Astrocyte of the spinal cord (primary cell): Measurements from ENCODE around the gene ANKRD22.

ENCODE experiments used
- DNase-seq: peaks from one replicate; pipeline ENCODE4 v3.0.0; 2011; ENCODE audit warnings: low read depth, low spot score
- H3K4me3 ChIP-seq: 2 replicates; pipeline ENCODE4 v1.5.1; 2011; ENCODE audit warnings: low read depth, mild to moderate bottlenecking, low read length, moderate library complexity
- CTCF ChIP-seq: IDR thresholded peaks from 2 replicates; pipeline ENCODE4 v1.5.1; 2012; ENCODE audit warnings: low read depth, mild to moderate bottlenecking, low read length, inconsistent platforms
- in situ Hi-C: cut with HindIII; loops from 2 replicates; pipeline ENCODE4 v1.10.0; 2017; ENCODE audit warnings: low sequenced_read_pairs

ANKRD22 gene

DNA sequence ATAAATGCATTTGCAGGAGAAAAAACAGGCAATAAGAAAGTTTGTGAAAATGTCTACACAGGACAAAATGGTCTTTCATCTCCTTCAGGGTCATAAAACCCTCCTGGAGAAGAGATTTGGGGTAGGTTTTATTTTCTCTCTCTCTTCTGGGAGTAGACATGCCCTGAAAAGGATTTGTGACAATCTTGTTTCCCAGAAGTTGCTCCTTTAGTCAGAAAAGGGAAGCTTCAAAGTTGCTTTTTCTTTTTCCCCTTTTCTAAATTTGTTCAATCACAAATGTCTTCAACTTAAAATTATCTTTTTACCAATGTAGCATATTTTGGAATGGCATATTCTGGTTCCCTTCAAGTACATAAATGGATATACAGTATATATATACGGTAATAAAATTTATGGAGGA, 9.4 kb upstream of the ANKRD22 start:
- in situ Hi-C loops, result no loop called here
- TF ChIP-seq CTCF, result no peak
- no peak overlapping the region for H3K4me3 ChIP-seq
- DNase-seq, result no peak

DNA sequence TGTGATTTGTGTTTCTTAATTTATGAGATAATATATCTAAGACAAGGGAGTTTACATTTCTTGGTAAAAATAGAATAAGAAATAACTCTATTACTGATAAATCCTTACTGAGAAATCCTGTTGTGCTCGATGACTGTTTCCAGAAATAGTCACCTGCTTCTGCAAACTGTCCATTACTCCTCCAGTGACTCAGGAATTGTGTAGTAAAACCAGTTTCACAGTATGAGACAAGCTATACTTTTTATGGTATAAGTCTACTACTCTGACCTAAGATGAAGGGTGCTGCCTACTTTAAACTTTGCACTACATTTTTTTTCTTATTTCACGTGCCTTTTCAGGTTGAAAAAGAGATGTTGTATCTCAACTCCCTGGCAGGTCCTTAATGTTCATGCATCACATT, 6.8 kb upstream of the ANKRD22 start:
- TF ChIP-seq CTCF, result no peak
- in situ Hi-C loops, result no loop called here
- no peak overlapping the region for H3K4me3 ChIP-seq
- no peak for DNase-seq

- no peak for TF ChIP-seq CTCF
- no peak overlapping the region for H3K4me3 ChIP-seq
- no peak for DNase-seq
- in situ Hi-C loops, result no loop called here
These were observed 6.2 kb upstream of the ANKRD22 start for GRCh38 chr10:88857831-88858230.

DNA sequence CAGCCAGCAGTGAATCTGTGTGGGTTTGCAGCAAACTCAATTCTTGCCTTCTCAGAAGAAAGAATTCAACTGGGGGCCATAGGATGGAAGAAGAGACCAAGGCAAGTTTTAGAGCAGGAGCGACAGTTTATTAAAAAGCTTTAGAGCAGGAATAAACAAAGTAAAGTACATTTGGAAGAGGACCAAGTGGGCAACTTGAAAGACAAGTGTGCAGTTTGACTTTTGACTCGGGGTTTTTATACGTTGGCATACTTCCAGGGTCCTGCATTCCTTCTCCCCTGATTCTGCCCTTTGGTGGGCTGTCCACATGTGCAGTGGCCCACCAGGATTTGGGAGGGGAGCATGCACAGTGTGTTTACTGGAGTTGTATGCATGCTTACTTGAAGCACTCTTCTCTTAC, 3.0 kb upstream of the ANKRD22 start:
- in situ Hi-C loops, result no loop called here
- no peak overlapping the region for H3K4me3 ChIP-seq
- no peak for DNase-seq
- no peak for TF ChIP-seq CTCF

- in situ Hi-C loops, result no loop called here
- no peak overlapping the region for H3K4me3 ChIP-seq
- no peak for DNase-seq
- no peak for TF ChIP-seq CTCF
These were observed 1.7 kb upstream of the ANKRD22 start for GRCh38 chr10:88853155-88853881.

DNA sequence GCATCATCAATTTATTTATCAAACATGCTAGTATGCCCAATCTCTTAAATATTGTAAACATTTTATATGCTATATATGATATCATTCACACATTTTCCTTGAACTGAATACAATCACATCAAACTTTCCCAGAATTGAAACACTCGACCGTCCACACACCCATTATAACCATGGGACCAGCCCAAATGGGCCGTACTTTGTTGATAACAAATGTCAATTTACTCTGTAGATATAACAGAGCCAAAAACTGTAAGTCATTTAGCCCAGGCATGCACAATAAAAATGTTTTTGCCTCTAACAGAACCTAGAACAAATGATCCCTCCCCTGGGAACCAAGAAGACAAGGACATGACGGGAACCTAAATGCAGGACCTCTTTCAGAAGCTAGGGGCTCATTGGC, 683 bp upstream of the ANKRD22 start:
- TF ChIP-seq CTCF, result no peak
- in situ Hi-C loops, result no loop called here
- no peak overlapping the region for H3K4me3 ChIP-seq
- DNase-seq, result no peak
